H7 (cell line): ENCODE measurements around the gene ADAMTS9. TPM values are rescaled to one million over a fixed set of nuclear protein-coding genes. Genes with fewer than 3 reads are reported as not detected.

Experiments used
- DNase-seq: peaks from one replicate; pipeline ENCODE4 v3.0.0; 2012
- H3K27me3 ChIP-seq: 2 replicates; pipeline ENCODE4 v1.6.0; 2011; ENCODE audit warnings: mild to moderate bottlenecking, low read length; ENCODE audit not compliant: control insufficient read depth, insufficient read depth
- H3K36me3 ChIP-seq: replicated peaks from 2 replicates; pipeline ENCODE4 v1.5.1; 2011; ENCODE audit warnings: low read length; ENCODE audit not compliant: control insufficient read depth, insufficient read depth
- H3K4me3 ChIP-seq: 2 replicates; pipeline ENCODE4 v1.5.1; 2011; ENCODE audit warnings: low read depth, mild to moderate bottlenecking, control low read depth, low read length, moderate library complexity; ENCODE audit not compliant: insufficient read depth
- total RNA-seq: library from RNA; depleted of rRNA; stranded (reverse); fragments of >200 nt; shearing (Covaris generic); gene quantifications from 2 replicates; pipeline ENCODE4 v1.2.3, GENCODE V29; 2014

ADAMTS9 gene
- total RNA-seq, 1 experiment from 2014 or later: 4.9 TPM

GRCh38 chr3:64508140-64508539 lies 179.7 kb downstream of the ADAMTS9 start:
- no peak for DNase-seq
- no peaks in the 10 kb centered on the region for H3K27me3 ChIP-seq
- no peak overlapping the region for H3K4me3 ChIP-seq
- H3K36me3 ChIP-seq: no peaks in the 10 kb centered on the region

- Histone ChIP-seq H3K27me3 (no peaks in the 10 kb centered on the region), H3K4me3 (no peak overlapping the region), H3K36me3 (no peaks in the 10 kb centered on the region)
- DNase-seq: no peak
Measured at GRCh38 chr3:64506255-64506654, 181.5 kb downstream of the ADAMTS9 start.

GRCh38 chr3:64505419-64505818 lies 182.4 kb downstream of the ADAMTS9 start:
- Histone ChIP-seq H3K27me3 (no peaks in the 10 kb centered on the region), H3K36me3 (no peaks in the 10 kb centered on the region), H3K4me3 (no peak overlapping the region)
- no peak for DNase-seq

- Histone ChIP-seq H3K36me3 (no peaks in the 10 kb centered on the region), H3K27me3 (no peaks in the 10 kb centered on the region), H3K4me3 (no peak overlapping the region)
- no peak for DNase-seq
Measured at GRCh38 chr3:64502284-64502683, 185.5 kb downstream of the ADAMTS9 start.

- Histone ChIP-seq H3K36me3 (no peaks in the 10 kb centered on the region), H3K4me3 (no peak overlapping the region), H3K27me3 (no peaks in the 10 kb centered on the region)
- no peak for DNase-seq
Measured at GRCh38 chr3:64501298-64501906, 186.4 kb downstream of the ADAMTS9 start.

GRCh38 chr3:64496786-64497490 lies 190.9 kb downstream of the ADAMTS9 start:
- no peaks in the 10 kb centered on the region for H3K36me3 ChIP-seq
- no peak for DNase-seq
- no peaks in the 10 kb centered on the region; the same call in 1 of the 2 replicates for H3K27me3 ChIP-seq
- no peak overlapping the region for H3K4me3 ChIP-seq

GRCh38 chr3:64495781-64496334 lies 191.9 kb downstream of the ADAMTS9 start:
- H3K36me3 ChIP-seq: no peaks in the 10 kb centered on the region
- no peaks in the 10 kb centered on the region; the same call in 1 of the 2 replicates for H3K27me3 ChIP-seq
- no peak for DNase-seq
- H3K4me3 ChIP-seq: no peak overlapping the region

GRCh38 chr3:64495121-64495780 lies 192.5 kb downstream of the ADAMTS9 start:
- no peak overlapping the region for H3K4me3 ChIP-seq
- DNase-seq: no peak
- H3K27me3 ChIP-seq: peaks cover under 1% of the 10 kb centered on the region
- H3K36me3 ChIP-seq: no peaks in the 10 kb centered on the region

- no peak for DNase-seq
- peaks cover 8% of the 10 kb centered on the region for H3K27me3 ChIP-seq
- H3K36me3 ChIP-seq: no peaks in the 10 kb centered on the region
- no peak overlapping the region for H3K4me3 ChIP-seq
Measured at GRCh38 chr3:64494526-64494925, 193.3 kb downstream of the ADAMTS9 start.

GRCh38 chr3:64493149-64493548 lies 194.7 kb downstream of the ADAMTS9 start:
- no peak for DNase-seq
- no peaks in the 10 kb centered on the region for H3K36me3 ChIP-seq
- H3K4me3 ChIP-seq: no peak overlapping the region
- H3K27me3 ChIP-seq: peaks cover 8% of the 10 kb centered on the region

- DNase-seq: no peak
- H3K36me3 ChIP-seq: no peaks in the 10 kb centered on the region
- H3K27me3 ChIP-seq: peaks cover 8% of the 10 kb centered on the region
- H3K4me3 ChIP-seq: no peak overlapping the region
Measured at GRCh38 chr3:64491843-64492242, 196.0 kb downstream of the ADAMTS9 start.

- Histone ChIP-seq H3K27me3 (peaks cover 8% of the 10 kb centered on the region), H3K4me3 (no peak overlapping the region)
- DNase-seq: no peak
Measured at GRCh38 chr3:64490180-64490724, 197.5 kb downstream of the ADAMTS9 start.

GRCh38 chr3:64489361-64490044 lies 198.3 kb downstream of the ADAMTS9 start:
- Histone ChIP-seq H3K36me3 (no peaks in the 10 kb centered on the region), H3K4me3 (0 out of 2 replicates have a peak overlapping the region, but pooled peaks have one; percentile 11), H3K27me3 (peaks cover 8% of the 10 kb centered on the region)
- peak; percentile 93 for DNase-seq

More at GRCh38 chr3:64490180-64490724, 197.5 kb downstream of the ADAMTS9 start:
- H3K36me3 ChIP-seq: no peaks in the 10 kb centered on the region

- no peak for DNase-seq
- Histone ChIP-seq H3K4me3 (no peak overlapping the region), H3K27me3 (peaks cover 8% of the 10 kb centered on the region), H3K36me3 (no peaks in the 10 kb centered on the region)
Measured at GRCh38 chr3:64488939-64489338, 198.9 kb downstream of the ADAMTS9 start.
